GM19468 (cell line): ENCODE results near the gene CFAP68.
"Not testable (repeated sequence)": the region's sequence is repeated elsewhere in the genome, so short reads cannot be mapped to it uniquely, and the experiment has no call there.

Experiments
- ATAC-seq: cut with Tn5 transposase; IDR thresholded peaks from one replicate; pipeline ENCODE4 v1.9.1; 2021; ENCODE audit warnings: mild to moderate bottlenecking, moderate library complexity, moderate number of reproducible peaks; ENCODE audit not compliant: unreplicated experiment; ENCODE audit errors: extremely low read depth

CFAP68 gene

DNA sequence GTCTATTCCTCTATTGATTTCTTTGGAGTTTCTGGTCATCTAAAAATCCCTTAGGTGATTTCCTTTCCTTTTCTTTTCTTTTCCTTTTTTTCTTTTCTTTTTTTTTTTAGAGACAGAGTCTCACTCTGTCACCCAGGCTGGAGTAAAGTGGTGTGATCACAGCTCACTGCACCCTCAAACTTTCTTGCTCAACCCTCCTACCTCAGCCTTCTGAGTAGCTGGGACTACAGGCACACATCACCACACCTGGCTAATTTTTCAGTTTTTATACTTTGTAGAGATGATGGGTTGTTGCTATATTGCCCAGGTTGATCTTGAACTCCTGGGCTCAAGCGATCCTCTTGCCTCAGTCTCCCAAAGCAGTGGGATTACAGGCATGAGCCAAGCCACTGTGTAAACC lies 37.4 kb downstream of the CFAP68 start:
- ATAC-seq: no peak

GRCh38 chr11:111917312-111917711 lies 38.0 kb downstream of the CFAP68 start:
- no peak for ATAC-seq

- no peak for ATAC-seq
These were observed 38.4 kb downstream of the CFAP68 start for GRCh38 chr11:111917788-111918187.

GRCh38 chr11:111918390-111919256 lies 39.3 kb downstream of the CFAP68 start, which contains the start of gene C11orf52:
TSS of gene C11orf52 (plus strand) at chr11:111918913. CDS start at chr11:111918973, 60 bp downstream.
- no peak for ATAC-seq

- ATAC-seq: no peak
These were observed 41.6 kb downstream of the CFAP68 start for GRCh38 chr11:111920908-111921307.

DNA sequence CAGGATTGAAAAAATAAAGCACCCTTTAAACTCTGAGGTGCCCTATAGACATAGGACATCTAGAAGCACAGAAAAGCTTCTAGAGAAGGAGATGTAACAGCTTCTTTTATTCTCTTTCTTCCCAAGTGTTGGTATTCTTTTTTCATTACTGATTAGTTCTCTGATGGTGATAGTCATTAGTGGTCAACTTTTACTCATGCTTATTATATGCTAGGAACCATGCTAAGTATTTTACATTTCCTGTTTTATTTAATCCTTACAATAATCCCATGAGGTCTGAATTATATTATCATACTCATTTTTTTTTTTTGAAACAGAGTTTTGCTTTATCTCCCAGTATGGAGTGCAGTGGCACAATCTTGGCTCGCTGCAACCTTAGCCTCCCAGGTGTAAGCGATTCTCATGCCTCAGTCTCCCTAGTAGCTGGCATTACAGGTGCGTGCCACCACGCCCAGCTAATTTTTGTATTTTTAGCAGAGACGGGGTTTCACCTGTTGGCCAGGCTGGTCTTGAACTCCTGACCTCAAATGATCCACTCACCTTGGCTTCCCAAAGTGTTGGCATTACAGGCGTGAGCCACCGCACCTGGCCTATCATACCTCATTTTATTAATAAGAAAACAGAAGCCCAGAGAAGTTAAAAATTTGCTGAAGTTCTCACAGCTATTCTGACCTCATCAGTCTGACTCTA lies 42.3 kb downstream of the CFAP68 start:
- no peak for ATAC-seq

DNA sequence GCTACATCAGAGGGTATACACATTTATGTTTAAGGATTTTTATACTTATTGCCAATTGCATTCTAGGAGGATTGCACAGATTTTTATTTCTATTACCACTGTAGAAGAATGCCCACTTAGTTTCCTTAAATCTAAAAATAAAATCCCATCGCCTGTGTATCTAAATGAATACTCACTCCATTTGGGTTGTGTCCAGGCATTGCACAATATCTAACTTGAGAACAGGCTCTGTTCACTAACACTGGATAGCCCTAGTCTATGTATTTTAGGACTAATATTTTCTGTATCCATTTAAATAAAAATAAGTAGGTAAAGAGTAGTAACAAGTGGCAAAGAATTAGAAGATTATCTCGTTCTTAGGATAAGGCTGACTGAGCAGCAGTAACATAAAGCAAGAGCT lies 43.5 kb downstream of the CFAP68 start:
- ATAC-seq: no peak

DNA sequence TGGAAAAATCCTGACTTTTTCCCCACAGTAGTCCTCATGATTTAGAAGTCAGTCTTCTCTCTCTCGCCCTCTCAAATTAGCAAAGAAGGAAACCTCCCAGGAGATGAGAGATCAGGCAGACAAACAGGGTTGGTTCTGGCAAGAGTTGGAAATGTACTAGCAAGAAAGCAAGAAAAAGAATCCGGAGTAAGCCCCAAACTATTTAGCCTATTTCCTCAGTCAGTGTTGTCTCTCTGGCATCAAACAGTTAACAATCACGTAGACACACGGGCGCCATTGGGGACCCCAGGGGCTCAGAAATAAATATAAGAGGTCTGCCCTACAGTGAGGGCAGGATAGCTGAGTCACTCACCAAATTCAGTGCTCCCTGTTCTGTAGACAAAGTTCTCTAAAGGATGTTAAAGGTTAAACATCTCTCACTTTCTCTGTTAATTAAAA lies 44.0 kb downstream of the CFAP68 start:
- ATAC-seq: no peak

GRCh38 chr11:111923951-111924350 lies 44.6 kb downstream of the CFAP68 start:
- ATAC-seq: no peak

- ATAC-seq: no peak
These were observed 46.6 kb downstream of the CFAP68 start for GRCh38 chr11:111925953-111926352.

- peak; percentile 87 for ATAC-seq
These were observed 47.4 kb downstream of the CFAP68 start for GRCh38 chr11:111926505-111927391.

- no peak for ATAC-seq
These were observed 51.1 kb downstream of the CFAP68 start for GRCh38 chr11:111930472-111930871.

DNA sequence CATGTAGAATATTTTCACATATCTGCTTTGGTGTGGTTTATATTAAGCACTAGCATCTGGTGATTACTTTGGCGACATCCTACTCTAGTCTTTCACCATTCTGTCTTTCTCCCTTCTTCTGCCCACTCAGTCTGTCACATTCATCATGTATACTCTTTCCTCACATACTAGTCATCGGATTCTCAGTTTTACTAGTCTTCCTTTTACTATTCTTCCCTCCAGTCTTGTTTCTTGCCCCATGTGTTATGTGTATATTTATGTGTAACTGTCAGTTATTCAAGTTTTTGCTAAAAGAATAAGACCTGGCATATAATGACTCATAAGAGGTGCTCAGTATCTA lies 53.2 kb downstream of the CFAP68 start:
- ATAC-seq: no peak

- ATAC-seq: not testable (repeated sequence)
These were observed 53.8 kb downstream of the CFAP68 start for GRCh38 chr11:111933176-111933575.

- ATAC-seq: no peak
These were observed 54.5 kb downstream of the CFAP68 start for GRCh38 chr11:111933872-111934271.

DNA sequence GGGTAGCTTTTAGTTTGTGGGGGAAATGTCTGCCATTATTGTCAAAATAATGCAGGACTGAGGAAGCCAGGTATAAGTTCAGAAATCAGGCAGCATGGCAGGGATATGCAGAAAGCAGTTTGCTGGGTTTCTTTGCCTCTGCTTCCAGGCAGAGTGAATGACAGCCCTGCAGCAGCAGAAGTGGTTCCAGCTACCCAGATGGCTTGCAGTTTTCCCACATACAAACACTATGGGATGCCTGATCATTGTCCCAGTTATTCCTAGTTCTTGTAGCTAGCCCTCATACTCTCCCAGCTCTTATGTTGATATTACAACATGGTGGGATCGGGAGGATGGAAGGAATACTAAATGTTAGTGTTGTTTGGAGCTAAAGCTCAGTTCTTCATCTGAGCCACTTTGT lies 55.0 kb downstream of the CFAP68 start:
- no peak for ATAC-seq
